Liver (tissue), 9 donors: Measurements from ENCODE around the gene RSPH6A. TPM values are rescaled to one million over a fixed set of nuclear protein-coding genes. Genes with fewer than 3 reads are reported as not detected.

Experiments used
- DNase-seq: peaks from one replicate; pipeline ENCODE4 v3.0.0-alpha.2; 2017; ENCODE audit warnings: low spot score
- H3K27ac ChIP-seq, 2 donors: one replicate each; pipeline ENCODE4 v1.7.0; 2013; ENCODE audit warnings: inconsistent platforms in 2 of 2, low read length in 2 of 2, control low read depth in 1 of 2, low read depth in 1 of 2, mild to moderate bottlenecking in 1 of 2
- H3K27me3 ChIP-seq, 4 donors: one replicate each; pipeline versions ENCODE4 v1.6.1 to v1.7.0; 2013; ENCODE audit warnings: low read length in 3 of 4, inconsistent platforms in 1 of 4, mild to moderate bottlenecking in 1 of 4, moderate library complexity in 1 of 4; ENCODE audit not compliant: control insufficient read depth in 4 of 4, insufficient read depth in 4 of 4
- H3K36me3 ChIP-seq, 4 donors: one replicate each; pipeline versions ENCODE4 v1.6.1 to v1.7.0; 2013; ENCODE audit warnings: low read length in 3 of 4, mild to moderate bottlenecking in 3 of 4, low read depth in 1 of 4, moderate library complexity in 1 of 4; ENCODE audit not compliant: control insufficient read depth in 4 of 4, insufficient read depth in 3 of 4
- H3K4me1 ChIP-seq, 4 donors: one replicate each; pipeline versions ENCODE4 v1.6.1 to v1.7.0; 2013; ENCODE audit warnings: low read length in 3 of 4, mild to moderate bottlenecking in 3 of 4, moderate library complexity in 1 of 4; ENCODE audit not compliant: control insufficient read depth in 4 of 4, insufficient read depth in 4 of 4
- H3K4me3 ChIP-seq, 3 donors: one replicate each; pipeline versions ENCODE4 v1.6.1 to v1.7.0; 2013; ENCODE audit warnings: low read length in 3 of 3, control low read depth in 1 of 3, low read depth in 1 of 3, mild to moderate bottlenecking in 1 of 3
- H3K9ac ChIP-seq, 2 donors: one replicate each; pipeline ENCODE4 v1.7.0; 2013; ENCODE audit warnings: low read length in 2 of 2, mild to moderate bottlenecking in 2 of 2, moderate library complexity in 2 of 2, control low read depth in 1 of 2, low read depth in 1 of 2
- H3K9me3 ChIP-seq, 4 donors: one replicate each; pipeline versions ENCODE4 v1.6.1 to v1.7.0; 2013; ENCODE audit warnings: low read length in 3 of 4; ENCODE audit not compliant: control insufficient read depth in 4 of 4
- FOXA1 ChIP-seq: IDR thresholded peaks from 2 replicates; pipeline ENCODE4 v1.6.1; 2016; ENCODE audit warnings: antibody characterized with exemption
- FOXA2 ChIP-seq: IDR thresholded peaks from 2 replicates; pipeline ENCODE4 v1.6.1; 2016; ENCODE audit warnings: antibody characterized with exemption
- GABPA ChIP-seq, 2 donors: IDR thresholded peaks in 1 of 2; conservative IDR thresholded peaks in 1 of 2; 2 replicates each; pipeline ENCODE4 v1.6.1; 2016; ENCODE audit warnings: antibody characterized with exemption in 2 of 2, mild to moderate bottlenecking in 1 of 2, moderate library complexity in 1 of 2
- HNF4G ChIP-seq: IDR thresholded peaks from 2 replicates; pipeline ENCODE4 v1.6.1; 2016; ENCODE audit warnings: antibody characterized with exemption
- NR2F2 ChIP-seq: IDR thresholded peaks from 2 replicates; pipeline ENCODE4 v1.6.1; 2016; ENCODE audit warnings: antibody characterized with exemption
- RAD21 ChIP-seq, 2 donors: IDR thresholded peaks; 2 replicates each; pipeline ENCODE4 v1.6.1; 2016; ENCODE audit warnings: antibody characterized with exemption in 2 of 2, mild to moderate bottlenecking in 2 of 2
- RXRA ChIP-seq, 2 donors: IDR thresholded peaks; 2 replicates each; pipeline ENCODE4 v1.6.1; 2017 to 2018; ENCODE audit warnings: antibody characterized with exemption in 2 of 2, mild to moderate bottlenecking in 1 of 2
- SP1 ChIP-seq: IDR thresholded peaks from 2 replicates; pipeline ENCODE4 v1.6.1; 2018; ENCODE audit warnings: antibody characterized with exemption, mild to moderate bottlenecking
- YY1 ChIP-seq: IDR thresholded peaks from 2 replicates; pipeline ENCODE4 v1.6.1; 2016; ENCODE audit warnings: antibody characterized with exemption, mild to moderate bottlenecking
- WGBS: extraction: QIAGEN DNeasy Blood & Tissue Kit; methylation state at CpG from one replicate; pipeline ENCODE4 v1.1.7; 2013; 5-methylcytosine and 5-hydroxymethylcytosine counted together
- polyA plus RNA-seq, 2 donors: library from polyadenylated mRNA; stranded (reverse) in 1 of 2; unstranded in 1 of 2; fragments of 200-250 nt in 1 of 2; fragments of >200 nt in 1 of 2; fragmentation: Nextera tagmentation in 1 of 2; extraction: Ambion mirVana in 1 of 2; gene quantifications; one replicate each; pipeline versions ENCODE4 v1.2.1 to v1.2.3, GENCODE V29; 2013 to 2015
- total RNA-seq, 2 donors: library from RNA; depleted of rRNA; stranded (reverse); fragments of >200 nt; gene quantifications; one replicate each; pipeline ENCODE4 v1.2.3, GENCODE V29; 2014
- TF ChIP-seq, protein P1 (sequence below): fragments of 150-350 bp; IDR thresholded peaks from 2 replicates; pipeline ENCODE4 v1.5.1; 2017; ENCODE audit warnings: improper control_type of control experiment, low read depth, low read length; ENCODE audit not compliant: missing input control
- TF ChIP-seq, protein P2 (sequence below): IDR thresholded peaks from 2 replicates; pipeline ENCODE4 v1.6.1; 2016; ENCODE audit warnings: antibody characterized with exemption
- TF ChIP-seq, protein P3 (sequence below): IDR thresholded peaks from 2 replicates; pipeline ENCODE4 v1.6.1; 2016; ENCODE audit warnings: antibody characterized with exemption
- donor health status: healthy.
- donor health status: healthy.
- donor health status: healthy.
- donor health status: healthy.
- donor health status: healthy.

Gene RSPH6A
- total and polyA plus RNA-seq, 4 donors: 0.08 TPM; not detected in 3

DNA sequence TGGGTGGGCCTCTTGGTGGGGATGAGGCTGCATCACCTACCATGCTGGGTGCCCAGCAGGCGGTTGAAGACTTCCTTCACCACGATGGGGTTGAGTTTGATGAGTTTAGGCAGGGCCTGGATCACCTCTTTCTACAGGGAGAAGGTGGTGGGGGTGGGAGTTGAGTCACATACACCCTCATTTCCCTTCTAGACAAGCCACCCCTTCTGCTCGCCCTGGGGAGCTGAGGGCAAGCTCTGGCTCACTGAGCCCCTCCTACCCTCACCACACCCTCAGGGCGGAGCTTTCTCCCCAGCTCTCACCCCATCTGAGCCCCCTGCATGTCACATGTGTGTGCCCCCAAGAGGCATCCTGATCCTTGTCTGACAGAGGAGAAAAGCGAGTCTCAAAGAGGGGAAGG is 7.6 kb upstream of the RSPH6A start:
- no peak overlapping the region for H3K9ac ChIP-seq
- DNase-seq: no peak
- no peaks in the 10 kb centered on the region for H3K4me1 ChIP-seq
- H3K4me3 ChIP-seq: no peak overlapping the region
- H3K27ac ChIP-seq: no peak overlapping the region
- TF ChIP-seq RXRA (IDR thresholded peaks at IDR 0.05) (no peak), YY1 (no peak)
- no peaks in the 10 kb centered on the region for H3K27me3 ChIP-seq
- 98% methylated on average over 5 of the region's 5 CpGs for WGBS
- no peaks in the 10 kb centered on the region for H3K9me3 ChIP-seq
- peaks cover 22 to 76% (median 29%) of the 10 kb centered on the region in 4 donors for H3K36me3 ChIP-seq

DNA sequence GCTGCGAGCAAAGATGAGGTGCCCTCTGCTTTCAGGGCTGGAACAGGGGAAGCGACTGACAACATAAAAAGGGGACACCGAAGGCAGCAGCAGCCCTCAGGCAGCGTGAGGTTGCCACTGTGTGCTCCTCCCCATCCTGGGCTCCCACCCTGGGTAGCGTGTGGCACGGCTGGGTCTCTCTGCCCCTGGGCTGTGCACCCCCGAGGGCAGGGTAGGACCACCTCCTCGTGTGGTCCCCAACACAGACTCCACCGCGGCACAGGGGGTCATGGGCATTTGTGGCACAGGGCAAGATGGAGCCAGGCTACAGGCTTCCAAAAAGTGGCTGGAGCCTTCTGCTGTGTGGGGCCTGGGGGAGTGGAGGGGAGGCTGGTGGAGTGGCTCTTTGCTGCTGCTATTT is 6.5 kb upstream of the RSPH6A start:
- Histone ChIP-seq H3K4me1 (peaks cover 0 to 4% (median 0%) of the 10 kb centered on the region in 4 donors), H3K9me3 (no peaks in the 10 kb centered on the region), H3K4me3 (no peak overlapping the region), H3K36me3 (peaks cover 20 to 66% (median 25%) of the 10 kb centered on the region in 4 donors), H3K27me3 (no peaks in the 10 kb centered on the region), H3K9ac (no peak overlapping the region), H3K27ac (no peak overlapping the region)
- no peak for DNase-seq
- WGBS: 94% methylated on average over 10 of the region's 10 CpGs
- TF ChIP-seq SP1: no peak
- TF ChIP-seq FOXA1: no peak
- TF ChIP-seq, protein P1, sequence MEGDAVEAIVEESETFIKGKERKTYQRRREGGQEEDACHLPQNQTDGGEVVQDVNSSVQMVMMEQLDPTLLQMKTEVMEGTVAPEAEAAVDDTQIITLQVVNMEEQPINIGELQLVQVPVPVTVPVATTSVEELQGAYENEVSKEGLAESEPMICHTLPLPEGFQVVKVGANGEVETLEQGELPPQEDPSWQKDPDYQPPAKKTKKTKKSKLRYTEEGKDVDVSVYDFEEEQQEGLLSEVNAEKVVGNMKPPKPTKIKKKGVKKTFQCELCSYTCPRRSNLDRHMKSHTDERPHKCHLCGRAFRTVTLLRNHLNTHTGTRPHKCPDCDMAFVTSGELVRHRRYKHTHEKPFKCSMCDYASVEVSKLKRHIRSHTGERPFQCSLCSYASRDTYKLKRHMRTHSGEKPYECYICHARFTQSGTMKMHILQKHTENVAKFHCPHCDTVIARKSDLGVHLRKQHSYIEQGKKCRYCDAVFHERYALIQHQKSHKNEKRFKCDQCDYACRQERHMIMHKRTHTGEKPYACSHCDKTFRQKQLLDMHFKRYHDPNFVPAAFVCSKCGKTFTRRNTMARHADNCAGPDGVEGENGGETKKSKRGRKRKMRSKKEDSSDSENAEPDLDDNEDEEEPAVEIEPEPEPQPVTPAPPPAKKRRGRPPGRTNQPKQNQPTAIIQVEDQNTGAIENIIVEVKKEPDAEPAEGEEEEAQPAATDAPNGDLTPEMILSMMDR: no peak
- no peak for TF ChIP-seq RXRA (IDR thresholded peaks at IDR 0.05)
- no peak for TF ChIP-seq RAD21 (IDR thresholded peaks at IDR 0.05)
- TF ChIP-seq, protein P2, sequence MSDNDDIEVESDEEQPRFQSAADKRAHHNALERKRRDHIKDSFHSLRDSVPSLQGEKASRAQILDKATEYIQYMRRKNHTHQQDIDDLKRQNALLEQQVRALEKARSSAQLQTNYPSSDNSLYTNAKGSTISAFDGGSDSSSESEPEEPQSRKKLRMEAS: no peak

DNA sequence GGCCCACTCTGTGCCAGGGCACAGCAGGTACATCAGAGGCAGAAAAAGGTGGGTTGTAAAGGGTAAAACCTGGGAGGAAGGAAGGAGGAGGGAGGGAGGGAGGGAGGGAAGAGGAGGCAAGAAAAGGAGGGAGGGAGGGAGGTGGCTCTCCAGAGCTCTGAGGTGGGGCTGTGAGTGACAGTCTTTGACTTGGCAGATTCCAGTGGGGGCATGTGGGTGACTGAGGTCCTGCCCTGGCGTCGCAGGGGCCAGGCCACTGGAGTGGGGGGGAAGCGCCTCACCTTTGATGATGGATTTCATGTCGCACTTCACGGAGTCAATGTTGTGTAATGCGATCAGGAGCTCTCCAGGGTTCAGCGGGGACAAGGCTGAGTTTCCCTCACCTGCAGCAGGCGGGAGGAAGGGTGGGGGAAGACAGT is 6.0 kb upstream of the RSPH6A start:
- Histone ChIP-seq H3K27ac (no peak overlapping the region), H3K36me3 (peaks cover 23 to 62% (median 25%) of the 10 kb centered on the region in 4 donors), H3K9ac (no peak overlapping the region), H3K27me3 (no peaks in the 10 kb centered on the region), H3K4me1 (peaks cover 0 to 7% (median 0%) of the 10 kb centered on the region in 4 donors), H3K9me3 (no peaks in the 10 kb centered on the region), H3K4me3 (no peak overlapping the region)
- 88% methylated on average over 8 of the region's 8 CpGs for WGBS
- DNase-seq: no peak
- TF ChIP-seq NR2F2 (no peak), SP1 (no peak), RAD21 (IDR thresholded peaks at IDR 0.05) (no peak), GABPA (IDR thresholded peaks at IDR 0.05 in 1 of 2, conservative IDR thresholded peaks at IDR 0.05 in 1 of 2) (no peak), FOXA2 (no peak), FOXA1 (no peak), HNF4G (no peak)
- TF ChIP-seq, protein P3, sequence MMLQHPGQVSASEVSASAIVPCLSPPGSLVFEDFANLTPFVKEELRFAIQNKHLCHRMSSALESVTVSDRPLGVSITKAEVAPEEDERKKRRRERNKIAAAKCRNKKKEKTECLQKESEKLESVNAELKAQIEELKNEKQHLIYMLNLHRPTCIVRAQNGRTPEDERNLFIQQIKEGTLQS: no peak
